SK-N-SH (cell line): ENCODE data around the gene SUN2. TPM values are rescaled to one million over a fixed set of nuclear protein-coding genes. Genes with fewer than 3 reads are reported as not detected.
A peak's percentile ranks its signal among the peaks of the same experiment; 100 is the strongest.

ENCODE experiments used
- CTCF ChIA-PET: fragments of 300-600, 350-600 bp; formaldehyde crosslinking; extraction: SDS; loops from one replicate; lab custom pipeline; 2021; lab: Yijun Ruan, JAX
- POLR2A ChIA-PET: fragments of 350-600 bp; sonication (Branson Sonifier 250); formaldehyde crosslinking; extraction: SDS; loops from one replicate; lab custom pipeline; 2020; ENCODE audit warnings: antibody characterized with exemption, inconsistent platforms; lab: Yijun Ruan, JAX
- DNase-seq: peaks from one replicate; pipeline ENCODE4 v3.0.0; 2012
- H2AFZ ChIP-seq: fragments of 200-600 bp; sonication (generic); 2 replicates; pipeline ENCODE4 v1.8.1; 2016; ENCODE audit warnings: antibody characterized with exemption, mild to moderate bottlenecking, low read depth
- H3F3A ChIP-seq: fragments of 200-600 bp; sonication (generic); replicated peaks from 2 replicates; pipeline ENCODE3; 2016; ENCODE audit warnings: antibody characterized with exemption, mild to moderate bottlenecking; ENCODE audit not compliant: insufficient read depth
- H3K27ac ChIP-seq, 2 experiments: fragments of 200-500 bp in 1 of 2; fragments of 200-600 bp in 1 of 2; sonication (Bioruptor generic) in 1 of 2; sonication (generic), shearing (Covaris generic) in 1 of 2; 2 replicates each; pipeline versions ENCODE4 v1.5.1 to v1.6.1; 2014 to 2016; ENCODE audit warnings: low read depth in 2 of 2, inconsistent platforms in 1 of 2, low read length in 1 of 2, mild to moderate bottlenecking in 1 of 2, mixed read lengths in 1 of 2
- H3K27me3 ChIP-seq: fragments of 200-600 bp; sonication (generic), shearing (Covaris generic); 2 replicates; pipeline ENCODE4 v1.6.1; 2016; ENCODE audit warnings: mixed run types; ENCODE audit not compliant: insufficient read depth
- H3K36me3 ChIP-seq, 2 experiments: fragments of 200-500 bp in 1 of 2; fragments of 200-600 bp in 1 of 2; sonication (Bioruptor generic) in 1 of 2; sonication (generic) in 1 of 2; replicated peaks in 1 of 2; 2 replicates each; pipeline versions ENCODE3 to v1.5.1; 2014 to 2016; ENCODE audit warnings: low read length in 1 of 2, mild to moderate bottlenecking in 1 of 2; ENCODE audit not compliant: insufficient read depth in 2 of 2, control insufficient read depth in 1 of 2
- H3K4me1 ChIP-seq, 2 experiments: fragments of 200-500 bp in 1 of 2; fragments of 200-600 bp in 1 of 2; sonication (Bioruptor generic) in 1 of 2; sonication (generic), shearing (Covaris generic) in 1 of 2; 2 replicates each; pipeline versions ENCODE4 v1.5.1 to v1.6.1; 2014 to 2016; ENCODE audit warnings: low read depth in 1 of 2, low read length in 1 of 2, mixed run types in 1 of 2; ENCODE audit not compliant: insufficient read depth in 2 of 2, control insufficient read depth in 1 of 2
- H3K4me2 ChIP-seq: fragments of 200-600 bp; sonication (generic), shearing (Covaris generic); 2 replicates; pipeline ENCODE4 v1.6.1; 2017; ENCODE audit warnings: mixed run types
- H3K4me3 ChIP-seq, 2 experiments: fragments of 200-500 bp in 1 of 2; fragments of 200-600 bp in 1 of 2; sonication (Bioruptor generic) in 1 of 2; sonication (generic), shearing (Covaris generic) in 1 of 2; 2 replicates each; pipeline versions ENCODE4 v1.5.1 to v1.8.1; 2014 to 2016; ENCODE audit warnings: low read depth in 2 of 2, inconsistent platforms in 1 of 2, low read length in 1 of 2, mild to moderate bottlenecking in 1 of 2, mixed read lengths in 1 of 2, moderate library complexity in 1 of 2
- H3K79me2 ChIP-seq: fragments of 200-600 bp; sonication (generic); 2 replicates; pipeline ENCODE4 v1.8.1; 2017; ENCODE audit warnings: mild to moderate bottlenecking; ENCODE audit not compliant: insufficient read depth
- H3K9ac ChIP-seq: fragments of 200-600 bp; sonication (generic); 2 replicates; pipeline ENCODE4 v1.6.1; 2017; ENCODE audit warnings: mixed run types
- H3K9me2 ChIP-seq: fragments of 200-600 bp; sonication (generic); 2 replicates; pipeline ENCODE4 v1.6.1; 2017; ENCODE audit warnings: mixed run types
- H3K9me3 ChIP-seq: fragments of 200-600 bp; sonication (generic); 2 replicates; pipeline ENCODE4 v1.6.1; 2017; ENCODE audit warnings: mixed run types, mild to moderate bottlenecking, moderate library complexity
- H4K20me1 ChIP-seq: fragments of 200-600 bp; sonication (generic); 2 replicates; pipeline ENCODE4 v1.6.1; 2017; ENCODE audit warnings: mild to moderate bottlenecking, mixed run types; ENCODE audit not compliant: insufficient read depth
- EP300 ChIP-seq, 2 experiments: IDR thresholded peaks; 2 replicates each; pipeline versions ENCODE4 v1.4.0 to v1.6.1; 2012; ENCODE audit warnings: borderline replicate concordance in 1 of 2, low read depth in 1 of 2, low read length in 1 of 2
- FOSL2 ChIP-seq: IDR thresholded peaks from 2 replicates; pipeline ENCODE4 v1.4.0; 2012; ENCODE audit warnings: low read depth, mild to moderate bottlenecking, moderate library complexity, borderline replicate concordance
- FOXJ3 ChIP-seq: sonication (generic); formaldehyde crosslinking; IDR thresholded peaks from 2 replicates; pipeline ENCODE4 v1.5.1; 2020; ENCODE audit warnings: mild to moderate bottlenecking, missing genetic modification reagents
- GATA2 ChIP-seq: sonication (generic); formaldehyde crosslinking; IDR thresholded peaks from 2 replicates; pipeline ENCODE4 v1.5.0; 2020; ENCODE audit warnings: mild to moderate bottlenecking, missing genetic modification reagents
- JUND ChIP-seq: IDR thresholded peaks from 2 replicates; pipeline ENCODE4 v1.4.0; 2012
- RCOR1 ChIP-seq: fragments of 150-350 bp; IDR thresholded peaks from 2 replicates; pipeline ENCODE4 v1.6.1; 2017; ENCODE audit warnings: antibody characterized with exemption, low read length
- SIN3A ChIP-seq: IDR thresholded peaks from 2 replicates; pipeline ENCODE4 v1.6.1; 2012; ENCODE audit warnings: low read depth, mild to moderate bottlenecking, low read length, moderate library complexity, borderline replicate concordance
- SMC3 ChIP-seq: IDR thresholded peaks from 2 replicates; pipeline ENCODE4 v1.6.1; 2012; ENCODE audit warnings: low read depth, low read length, improper control_type of control experiment
- TAF1 ChIP-seq: IDR thresholded peaks from 2 replicates; pipeline ENCODE4 v1.6.1; 2012; ENCODE audit warnings: low read depth, mild to moderate bottlenecking, low read length, moderate library complexity, borderline replicate concordance
- TCF12 ChIP-seq: IDR thresholded peaks from 2 replicates; pipeline ENCODE4 v1.4.0; 2012
- TEAD4 ChIP-seq: IDR thresholded peaks from 2 replicates; pipeline ENCODE4 v1.4.0; 2012; ENCODE audit warnings: mild to moderate bottlenecking, borderline replicate concordance; ENCODE audit not compliant: insufficient read depth
- YY1 ChIP-seq: IDR thresholded peaks from 2 replicates; pipeline ENCODE4 v1.4.0; 2012; ENCODE audit warnings: low read depth, mild to moderate bottlenecking
- WGBS: methylation state at CpG from one replicate; pipeline ENCODE4 v1.1.6; 2017; ENCODE audit warnings: low lambda C conversion rate; 5-methylcytosine and 5-hydroxymethylcytosine counted together
- polyA plus RNA-seq, 3 experiments: library from polyadenylated mRNA; depleted of rRNA; stranded (reverse); fragments of >200 nt; gene quantifications; 2 replicates each; pipeline ENCODE4 v1.2.3, GENCODE V29; 2012
- TF ChIP-seq, protein P1 (sequence below): fragments of 150-350 bp; IDR thresholded peaks from 2 replicates; pipeline ENCODE4 v1.6.1; 2017; ENCODE audit warnings: antibody characterized with exemption, low read length, low read depth, borderline replicate concordance

SUN2 gene
- polyA plus RNA-seq, 1 of the 3 experiments (the other 2 are of a cell fraction), result 10.2 TPM

DNA sequence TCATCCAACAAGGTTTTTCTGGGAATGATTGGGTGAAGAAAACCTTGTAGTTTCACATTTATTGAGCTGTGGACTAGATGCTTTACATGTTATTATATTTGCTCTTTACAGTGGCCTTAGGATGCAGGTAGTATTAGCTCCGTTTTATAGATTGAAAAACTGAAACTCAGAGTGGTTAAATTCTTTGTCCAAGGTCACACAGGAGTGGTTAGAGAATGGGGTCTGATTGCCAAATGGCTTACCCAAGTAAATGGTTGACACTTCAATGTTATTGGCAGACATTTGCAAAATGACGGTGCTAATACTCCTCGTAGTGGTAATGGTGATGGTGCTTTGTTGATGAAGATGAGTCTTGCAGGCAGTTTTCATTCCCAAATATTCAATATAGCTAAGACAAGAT is 47.8 kb downstream of the SUN2 start:
- Histone ChIP-seq H3K36me3 (peaks cover 0 to 3% of the 10 kb centered on the region in 2 experiments), H3K4me1 (peaks cover 0 to 5% of the 10 kb centered on the region in 2 experiments; a peak in 2 of 4 replicates), H3K9me2 (no peaks in the 10 kb centered on the region), H3K4me3 (no peak overlapping the region), H3K9ac (no peak overlapping the region), H3K79me2 (peaks cover 65% of the 10 kb centered on the region), H2AFZ (no peak overlapping the region), H3F3A (no peaks in the 10 kb centered on the region), H3K27ac (no peak overlapping the region), H3K27me3 (no peaks in the 10 kb centered on the region), H3K4me2 (0 out of 2 replicates have a peak overlapping the region, but pooled peaks have one; percentile 77), H4K20me1 (peaks cover 21% of the 10 kb centered on the region; the same call in 1 of the 2 replicates), H3K9me3 (no peaks in the 10 kb centered on the region)
- WGBS, result 94% methylated on average over 3 of the region's 3 CpGs
- no peak for TF ChIP-seq JUND
- TF ChIP-seq, protein P1, sequence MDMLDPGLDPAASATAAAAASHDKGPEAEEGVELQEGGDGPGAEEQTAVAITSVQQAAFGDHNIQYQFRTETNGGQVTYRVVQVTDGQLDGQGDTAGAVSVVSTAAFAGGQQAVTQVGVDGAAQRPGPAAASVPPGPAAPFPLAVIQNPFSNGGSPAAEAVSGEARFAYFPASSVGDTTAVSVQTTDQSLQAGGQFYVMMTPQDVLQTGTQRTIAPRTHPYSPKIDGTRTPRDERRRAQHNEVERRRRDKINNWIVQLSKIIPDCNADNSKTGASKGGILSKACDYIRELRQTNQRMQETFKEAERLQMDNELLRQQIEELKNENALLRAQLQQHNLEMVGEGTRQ, result no peak
- CTCF ChIA-PET, result interaction anchor here (1.3 to 1.7 kb wide), 2 partner anchors 25 to 26 kb away, joined by 3 to 6 read pairs; partner anchors contain the start of gene TOMM22
- POLR2A ChIA-PET, result no interaction called here
- no peak for DNase-seq

DNA sequence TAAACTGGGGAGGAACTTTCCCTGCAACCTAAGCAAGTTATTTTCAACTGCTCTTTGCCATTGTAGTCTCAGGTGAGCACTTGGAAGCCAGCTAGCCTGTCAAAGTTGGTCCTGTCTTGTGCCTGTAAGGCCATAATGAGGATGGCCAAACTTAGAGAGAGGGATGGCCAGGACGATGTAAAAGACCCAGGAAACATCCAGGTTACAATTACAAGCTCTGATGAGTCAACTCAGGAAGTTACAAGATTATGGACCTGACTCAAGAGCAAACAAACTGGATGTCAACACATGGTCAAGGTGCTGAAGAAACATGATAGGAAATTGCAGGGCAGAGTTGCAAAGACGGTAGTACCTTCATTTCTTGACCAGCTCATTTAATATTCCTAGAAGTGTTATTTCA is 48.5 kb downstream of the SUN2 start:
- Histone ChIP-seq H3K27ac (peak overlapping the region in 1 of 2 experiments; percentile 66; a peak in 1 of 4 replicates), H4K20me1 (peaks cover 21% of the 10 kb centered on the region; the same call in 1 of the 2 replicates), H3K9ac (no peak overlapping the region), H3K79me2 (peaks cover 59% of the 10 kb centered on the region), H3K9me3 (no peaks in the 10 kb centered on the region)
- 42% methylated on average over 2 of the region's 2 CpGs for WGBS
- POLR2A ChIA-PET, result no interaction called here
- no peak for TF ChIP-seq FOXJ3 (CRISPR knock-in tag)
- TF ChIP-seq GATA2 (CRISPR knock-in tag), result no peak
- no peak for TF ChIP-seq TAF1
- no peak for TF ChIP-seq RCOR1
- no peak for TF ChIP-seq EP300 (IDR thresholded peaks at IDR 0.05; ENCODE audit: borderline replicate concordance in 1 of 2, low read depth in 1 of 2, low read length in 1 of 2)
- no peak for TF ChIP-seq SMC3
- no peak for TF ChIP-seq TCF12
- TF ChIP-seq TEAD4, result no peak
- no peak for TF ChIP-seq YY1
- no peak for TF ChIP-seq FOSL2
- TF ChIP-seq SIN3A, result no peak
- TF ChIP-seq, all 33 proteins: peak for 0
- H3K4me2 ChIP-seq, result peak overlapping the region; percentile 77
- H2AFZ ChIP-seq, result no peak overlapping the region
- H3K4me3 ChIP-seq, result peak overlapping the region; percentile 65 to 66; a peak in 3 of 4 replicates
- H3K4me1 ChIP-seq, result peaks cover 0 to 5% of the 10 kb centered on the region in 2 experiments; a peak in 2 of 4 replicates
- no peaks in the 10 kb centered on the region for H3K27me3 ChIP-seq
- CTCF ChIA-PET, result interaction anchor here (1.1 to 1.7 kb wide), 3 partner anchors 25 to 26 kb away, joined by 3 to 7 read pairs (median 6); partner anchors contain the start of gene TOMM22
- peaks cover 0 to 3% of the 10 kb centered on the region in 2 experiments for H3K36me3 ChIP-seq
- H3F3A ChIP-seq, result no peaks in the 10 kb centered on the region
- H3K9me2 ChIP-seq, result no peaks in the 10 kb centered on the region
- no peak for DNase-seq
